Thoracic aorta (tissue), 2 donors: ENCODE results near the gene ST6GALNAC2. TPM values are rescaled to one million over a fixed set of nuclear protein-coding genes. Genes with fewer than 3 reads are reported as not detected.

ENCODE experiments used
- ATAC-seq: fragments of 150-250 bp; one replicate; pipeline ENCODE4 v1.8.0; 2017; ENCODE audit warnings: low read depth; ENCODE audit not compliant: insufficient number of reproducible peaks, low FRiP score
- DNase-seq: peaks from one replicate; pipeline ENCODE4 v3.0.0-alpha.2; 2020; ENCODE audit warnings: low spot score
- H3K27ac ChIP-seq, 2 donors: fragments of 200-600 bp; sonication (generic); 1 replicate in 1 of 2; 2 replicates in 1 of 2; pipeline ENCODE4 v1.5.1; 2016; ENCODE audit warnings: mild to moderate bottlenecking in 2 of 2, moderate library complexity in 2 of 2
- H3K27me3 ChIP-seq: fragments of 200-600 bp; sonication (generic); replicated peaks from 2 replicates; pipeline ENCODE4 v1.6.0; 2016; ENCODE audit warnings: mild to moderate bottlenecking; ENCODE audit not compliant: insufficient read depth
- H3K36me3 ChIP-seq: fragments of 200-600 bp; sonication (generic); one replicate; pipeline ENCODE4 v1.5.1; 2016
- H3K4me1 ChIP-seq, 2 donors: fragments of 200-600 bp; sonication (generic); 1 replicate in 1 of 2; 2 replicates in 1 of 2; pipeline versions ENCODE4 v1.5.1 to v1.6.0; 2016; ENCODE audit warnings: low read depth in 2 of 2, mild to moderate bottlenecking in 1 of 2; ENCODE audit not compliant: control insufficient read depth in 1 of 2
- H3K4me3 ChIP-seq: fragments of 200-600 bp; sonication (generic); 2 replicates; pipeline ENCODE4 v1.5.1; 2016; ENCODE audit warnings: mild to moderate bottlenecking
- H3K9me3 ChIP-seq: fragments of 200-600 bp; sonication (generic); 2 replicates; pipeline ENCODE4 v1.5.1; 2016
- CTCF ChIP-seq: fragments of 200-600 bp; sonication (generic); IDR thresholded peaks from one replicate; pipeline ENCODE4 v1.5.1; 2019; ENCODE audit warnings: antibody characterized with exemption
- total RNA-seq, 2 donors: library from RNA; depleted of rRNA; stranded (reverse); fragments of >200 nt; gene quantifications; one replicate each; pipeline versions ENCODE4 v1.1.0 to v1.2.3, GENCODE V29; 2016

The ST6GALNAC2 gene
- total RNA-seq, 2 donors from 2014 or later, result 1.8 TPM; not detected in 1

GRCh38 chr17:76517638-76518038 lies 68.0 kb downstream of the ST6GALNAC2 start:
- peaks cover 3 to 6% of the 10 kb centered on the region in 2 donors for H3K4me1 ChIP-seq
- ATAC-seq (no peak), DNase-seq (no peak)
- no peaks in the 10 kb centered on the region for H3K9me3 ChIP-seq
- no peaks in the 10 kb centered on the region for H3K36me3 ChIP-seq
- no peak overlapping the region for H3K27ac ChIP-seq
- H3K4me3 ChIP-seq, result no peak overlapping the region
- H3K27me3 ChIP-seq, result no peaks in the 10 kb centered on the region
- no peak for TF ChIP-seq CTCF

Other genes with a start within 250 kb of the ST6GALNAC2 start
- gene PRPSAP1, start 231.9 kb downstream of the ST6GALNAC2 start, total RNA-seq, result 10 to 100 TPM; 57.8 to 83.9 TPM
- gene SPHK1, start 201.3 kb downstream of the ST6GALNAC2 start, total RNA-seq, result 10 to 100 TPM; 46.8 to 47.4 TPM
- gene UBE2O, start 132.7 kb downstream of the ST6GALNAC2 start, total RNA-seq, result 10 to 100 TPM; 16.4 to 31.1 TPM
- not detected for gene AANAT, start 118.3 kb downstream of the ST6GALNAC2 start, total RNA-seq
- gene RHBDF2, start 84.4 kb downstream of the ST6GALNAC2 start, total RNA-seq, result 100 to 1,000 TPM in 1 of 2 donors, 10 to 100 TPM in 1; 91.6 to 153 TPM
- 10 to 100 TPM in 1 of 2 donors, 1 to 10 TPM in 1; 8.3 to 17.7 TPM for gene CYGB, start 48.2 kb downstream of the ST6GALNAC2 start, total RNA-seq
- gene PRCD, start 45.8 kb downstream of the ST6GALNAC2 start, total RNA-seq, result 1 to 10 TPM; 1.9 to 2.4 TPM
- gene ST6GALNAC1, start 57.9 kb upstream of the ST6GALNAC2 start, total RNA-seq, result 1 to 10 TPM; 1.2 to 1.3 TPM
- 100 to 1,000 TPM; 241 to 341 TPM for gene MXRA7, start 125.1 kb upstream of the ST6GALNAC2 start, total RNA-seq
- 10 to 100 TPM; 32.4 to 36.1 TPM for gene JMJD6, start 140.7 kb upstream of the ST6GALNAC2 start, total RNA-seq
- gene METTL23, start 141.0 kb upstream of the ST6GALNAC2 start, total RNA-seq, result 10 to 100 TPM; 12.1 to 42.5 TPM
- gene SRSF2, start 151.5 kb upstream of the ST6GALNAC2 start, total RNA-seq, result 100 to 1,000 TPM; 265 to 266 TPM
- 10 to 100 TPM; 49.7 to 52.3 TPM for gene MFSD11, start 152.3 kb upstream of the ST6GALNAC2 start, total RNA-seq